CD4-positive, alpha-beta T cell treated with Interleukin-17A for 4 hours (primary cell): ENCODE data around the gene BTBD2.

ENCODE experiments used
- DNase-seq: peaks from one replicate; pipeline ENCODE4 v3.0.0-alpha.2; 2020; ENCODE audit warnings: mixed read lengths

BTBD2 gene

GRCh38 chr19:1981253-1981652 lies 34.3 kb downstream of the BTBD2 start:
- no peak for DNase-seq

- DNase-seq = no peak
These were observed 34.7 kb downstream of the BTBD2 start for GRCh38 chr19:1980809-1981181.

- DNase-seq = no peak
These were observed 35.3 kb downstream of the BTBD2 start for GRCh38 chr19:1980091-1980808.

GRCh38 chr19:1979642-1980041 lies 35.9 kb downstream of the BTBD2 start:
- no peak for DNase-seq

GRCh38 chr19:1979017-1979416 lies 36.5 kb downstream of the BTBD2 start:
- DNase-seq = no peak

- no peak for DNase-seq
These were observed 37.1 kb downstream of the BTBD2 start for GRCh38 chr19:1978346-1978894.

- DNase-seq = no peak
These were observed 38.4 kb downstream of the BTBD2 start for GRCh38 chr19:1977120-1977519.

GRCh38 chr19:1975162-1975480 lies 40.4 kb downstream of the BTBD2 start:
- no peak for DNase-seq

GRCh38 chr19:1974381-1975161 lies 40.9 kb downstream of the BTBD2 start:
- DNase-seq = no peak

- DNase-seq = no peak
These were observed 44.6 kb downstream of the BTBD2 start for GRCh38 chr19:1970806-1971502.

GRCh38 chr19:1970003-1970805 lies 45.3 kb downstream of the BTBD2 start:
- no peak for DNase-seq

GRCh38 chr19:1969176-1970002 lies 46.1 kb downstream of the BTBD2 start:
- DNase-seq = no peak

GRCh38 chr19:1968279-1969175 lies 47.0 kb downstream of the BTBD2 start:
- no peak for DNase-seq

GRCh38 chr19:1967087-1967608 lies 48.4 kb downstream of the BTBD2 start:
- DNase-seq = peak; percentile 47

- no peak for DNase-seq
These were observed 52.8 kb downstream of the BTBD2 start for GRCh38 chr19:1962674-1963073.

GRCh38 chr19:1961000-1961883 lies 54.3 kb downstream of the BTBD2 start:
- DNase-seq = no peak

- no peak for DNase-seq
These were observed 55.5 kb downstream of the BTBD2 start for GRCh38 chr19:1959928-1960589.

GRCh38 chr19:1957562-1958248 lies 57.8 kb downstream of the BTBD2 start:
- DNase-seq = no peak
